ENCODE data around the gene ARNT2. TPM values are rescaled to one million over a fixed set of nuclear protein-coding genes. Genes with fewer than 3 reads are reported as not detected.
A peak's percentile ranks its signal among the peaks of the same experiment; 100 is the strongest.

ARNT2 gene
- polyA plus RNA-seq, 2 donors, result 0.33 to 0.94 TPM

GRCh38 chr15:80550219-80550907 is 146.2 kb downstream of the ARNT2 start:
- H3K9me3 ChIP-seq (ENCODE audit: control insufficient read depth in 2 of 2, insufficient read depth in 1 of 2, low read depth in 1 of 2, low read length in 1 of 2), result no peaks in the 10 kb centered on the region
- H3K36me3 ChIP-seq (ENCODE audit: control insufficient read depth in 2 of 2, insufficient read depth in 2 of 2, low read length in 1 of 2), result no peaks in the 10 kb centered on the region
- H3K4me3 ChIP-seq (ENCODE audit: low read depth in 1 of 2, low read length in 2 of 2), result no peak overlapping the region
- WGBS, 2 donors, result 67 to 68% methylated on average over 5 of the region's 5 CpGs
- no peaks in the 10 kb centered on the region for H3K4me1 ChIP-seq (ENCODE audit: control insufficient read depth in 2 of 2, insufficient read depth in 2 of 2, low read length in 1 of 2)
- H3K27ac ChIP-seq (ENCODE audit: low read depth in 2 of 2, low read length in 1 of 2), result no peak overlapping the region
- no peaks in the 10 kb centered on the region for H3K27me3 ChIP-seq (ENCODE audit: control insufficient read depth in 1 of 2, insufficient read depth in 2 of 2, low read length in 2 of 2)

- H3K27ac ChIP-seq (ENCODE audit: low read depth in 2 of 2, low read length in 1 of 2), result no peak overlapping the region
- 43 to 48% methylated on average over 4 of the region's 4 CpGs for WGBS, 2 donors
- no peaks in the 10 kb centered on the region for H3K27me3 ChIP-seq (ENCODE audit: control insufficient read depth in 1 of 2, insufficient read depth in 2 of 2, low read length in 2 of 2)
- no peaks in the 10 kb centered on the region for H3K9me3 ChIP-seq (ENCODE audit: control insufficient read depth in 2 of 2, insufficient read depth in 1 of 2, low read depth in 1 of 2, low read length in 1 of 2)
- H3K4me1 ChIP-seq (ENCODE audit: control insufficient read depth in 2 of 2, insufficient read depth in 2 of 2, low read length in 1 of 2), result no peaks in the 10 kb centered on the region
- no peak overlapping the region for H3K4me3 ChIP-seq (ENCODE audit: low read depth in 1 of 2, low read length in 2 of 2)
- no peaks in the 10 kb centered on the region for H3K36me3 ChIP-seq (ENCODE audit: control insufficient read depth in 2 of 2, insufficient read depth in 2 of 2, low read length in 1 of 2)
Observed at GRCh38 chr15:80550908-80551260, 146.7 kb downstream of the ARNT2 start.

- H3K4me1 ChIP-seq (ENCODE audit: control insufficient read depth in 2 of 2, insufficient read depth in 2 of 2, low read length in 1 of 2), result no peaks in the 10 kb centered on the region
- H3K27ac ChIP-seq (ENCODE audit: low read depth in 2 of 2, low read length in 1 of 2), result no peak overlapping the region
- 87 to 90% methylated on average over 3 of the region's 3 CpGs for WGBS, 2 donors
- no peaks in the 10 kb centered on the region for H3K27me3 ChIP-seq (ENCODE audit: control insufficient read depth in 1 of 2, insufficient read depth in 2 of 2, low read length in 2 of 2)
- no peak overlapping the region for H3K4me3 ChIP-seq (ENCODE audit: low read depth in 1 of 2, low read length in 2 of 2)
- no peaks in the 10 kb centered on the region for H3K9me3 ChIP-seq (ENCODE audit: control insufficient read depth in 2 of 2, insufficient read depth in 1 of 2, low read depth in 1 of 2, low read length in 1 of 2)
- H3K36me3 ChIP-seq (ENCODE audit: control insufficient read depth in 2 of 2, insufficient read depth in 2 of 2, low read length in 1 of 2), result no peaks in the 10 kb centered on the region
Observed at GRCh38 chr15:80551348-80551747, 147.2 kb downstream of the ARNT2 start.

- Histone ChIP-seq H3K36me3 (ENCODE audit: control insufficient read depth in 2 of 2, insufficient read depth in 2 of 2, low read length in 1 of 2) (no peaks in the 10 kb centered on the region), H3K4me1 (ENCODE audit: control insufficient read depth in 2 of 2, insufficient read depth in 2 of 2, low read length in 1 of 2) (no peaks in the 10 kb centered on the region)
- WGBS, 2 donors, result 75 to 94% methylated on average over 1 of the region's 1 CpG
Observed at GRCh38 chr15:80554560-80554959, 150.4 kb downstream of the ARNT2 start.

GRCh38 chr15:80556694-80557367 is 152.6 kb downstream of the ARNT2 start:
- Histone ChIP-seq H3K9me3 (ENCODE audit: control insufficient read depth in 2 of 2, insufficient read depth in 1 of 2, low read depth in 1 of 2, low read length in 1 of 2) (no peaks in the 10 kb centered on the region), H3K4me1 (ENCODE audit: control insufficient read depth in 2 of 2, insufficient read depth in 2 of 2, low read length in 1 of 2) (no peaks in the 10 kb centered on the region), H3K27me3 (ENCODE audit: control insufficient read depth in 1 of 2, insufficient read depth in 2 of 2, low read length in 2 of 2) (no peaks in the 10 kb centered on the region), H3K36me3 (ENCODE audit: control insufficient read depth in 2 of 2, insufficient read depth in 2 of 2, low read length in 1 of 2) (no peaks in the 10 kb centered on the region), H3K4me3 (ENCODE audit: low read depth in 1 of 2, low read length in 2 of 2) (no peak overlapping the region), H3K27ac (ENCODE audit: low read depth in 2 of 2, low read length in 1 of 2) (no peak overlapping the region)
- 86 to 91% methylated on average over 7 of the region's 7 CpGs for WGBS, 2 donors

More at GRCh38 chr15:80554560-80554959, 150.4 kb downstream of the ARNT2 start:
- H3K9me3 ChIP-seq (ENCODE audit: control insufficient read depth in 2 of 2, insufficient read depth in 1 of 2, low read depth in 1 of 2, low read length in 1 of 2), result no peaks in the 10 kb centered on the region
- H3K27me3 ChIP-seq (ENCODE audit: control insufficient read depth in 1 of 2, insufficient read depth in 2 of 2, low read length in 2 of 2), result no peaks in the 10 kb centered on the region
- H3K4me3 ChIP-seq (ENCODE audit: low read depth in 1 of 2, low read length in 2 of 2), result no peak overlapping the region
- no peak overlapping the region for H3K27ac ChIP-seq (ENCODE audit: low read depth in 2 of 2, low read length in 1 of 2)

GRCh38 chr15:80557441-80558234 is 153.5 kb downstream of the ARNT2 start:
- no peak overlapping the region for H3K4me3 ChIP-seq (ENCODE audit: low read depth in 1 of 2, low read length in 2 of 2)
- no peaks in the 10 kb centered on the region for H3K4me1 ChIP-seq (ENCODE audit: control insufficient read depth in 2 of 2, insufficient read depth in 2 of 2, low read length in 1 of 2)
- H3K27ac ChIP-seq (ENCODE audit: low read depth in 2 of 2, low read length in 1 of 2), result no peak overlapping the region
- no peaks in the 10 kb centered on the region for H3K27me3 ChIP-seq (ENCODE audit: control insufficient read depth in 1 of 2, insufficient read depth in 2 of 2, low read length in 2 of 2)
- no peaks in the 10 kb centered on the region for H3K9me3 ChIP-seq (ENCODE audit: control insufficient read depth in 2 of 2, insufficient read depth in 1 of 2, low read depth in 1 of 2, low read length in 1 of 2)
- 84 to 88% methylated on average over 5 of the region's 5 CpGs for WGBS, 2 donors
- no peaks in the 10 kb centered on the region for H3K36me3 ChIP-seq (ENCODE audit: control insufficient read depth in 2 of 2, insufficient read depth in 2 of 2, low read length in 1 of 2)

- H3K36me3 ChIP-seq (ENCODE audit: control insufficient read depth in 2 of 2, insufficient read depth in 2 of 2, low read length in 1 of 2), result no peaks in the 10 kb centered on the region
- peak overlapping the region in 1 of 2 donors; percentile 81 for H3K27ac ChIP-seq (ENCODE audit: low read depth in 2 of 2, low read length in 1 of 2)
- no peaks in the 10 kb centered on the region for H3K9me3 ChIP-seq (ENCODE audit: control insufficient read depth in 2 of 2, insufficient read depth in 1 of 2, low read depth in 1 of 2, low read length in 1 of 2)
- H3K27me3 ChIP-seq (ENCODE audit: control insufficient read depth in 1 of 2, insufficient read depth in 2 of 2, low read length in 2 of 2), result no peaks in the 10 kb centered on the region
- H3K4me1 ChIP-seq (ENCODE audit: control insufficient read depth in 2 of 2, insufficient read depth in 2 of 2, low read length in 1 of 2), result no peaks in the 10 kb centered on the region
- no peak overlapping the region for H3K4me3 ChIP-seq (ENCODE audit: low read depth in 1 of 2, low read length in 2 of 2)
- 65 to 83% methylated on average over 6 of the region's 6 CpGs for WGBS, 2 donors
Observed at GRCh38 chr15:80558631-80559319, 154.6 kb downstream of the ARNT2 start.

GRCh38 chr15:80559320-80559693 is 155.1 kb downstream of the ARNT2 start:
- Histone ChIP-seq H3K4me3 (ENCODE audit: low read depth in 1 of 2, low read length in 2 of 2) (no peak overlapping the region), H3K9me3 (ENCODE audit: control insufficient read depth in 2 of 2, insufficient read depth in 1 of 2, low read depth in 1 of 2, low read length in 1 of 2) (no peaks in the 10 kb centered on the region), H3K27me3 (ENCODE audit: control insufficient read depth in 1 of 2, insufficient read depth in 2 of 2, low read length in 2 of 2) (no peaks in the 10 kb centered on the region), H3K27ac (ENCODE audit: low read depth in 2 of 2, low read length in 1 of 2) (peak overlapping the region in 1 of 2 donors; percentile 81), H3K36me3 (ENCODE audit: control insufficient read depth in 2 of 2, insufficient read depth in 2 of 2, low read length in 1 of 2) (no peaks in the 10 kb centered on the region), H3K4me1 (ENCODE audit: control insufficient read depth in 2 of 2, insufficient read depth in 2 of 2, low read length in 1 of 2) (no peaks in the 10 kb centered on the region)
- WGBS, 2 donors, result 56 to 81% methylated on average over 8 of the region's 8 CpGs

- no peaks in the 10 kb centered on the region for H3K4me1 ChIP-seq (ENCODE audit: control insufficient read depth in 2 of 2, insufficient read depth in 2 of 2, low read length in 1 of 2)
- WGBS, 2 donors, result 88 to 92% methylated on average over 6 of the region's 6 CpGs
- no peak overlapping the region for H3K4me3 ChIP-seq (ENCODE audit: low read depth in 1 of 2, low read length in 2 of 2)
- H3K27me3 ChIP-seq (ENCODE audit: control insufficient read depth in 1 of 2, insufficient read depth in 2 of 2, low read length in 2 of 2), result no peaks in the 10 kb centered on the region
- no peaks in the 10 kb centered on the region for H3K9me3 ChIP-seq (ENCODE audit: control insufficient read depth in 2 of 2, insufficient read depth in 1 of 2, low read depth in 1 of 2, low read length in 1 of 2)
- H3K36me3 ChIP-seq (ENCODE audit: control insufficient read depth in 2 of 2, insufficient read depth in 2 of 2, low read length in 1 of 2), result no peaks in the 10 kb centered on the region
- peak overlapping the region in 1 of 2 donors; percentile 81 for H3K27ac ChIP-seq (ENCODE audit: low read depth in 2 of 2, low read length in 1 of 2)
Observed at GRCh38 chr15:80559761-80560160, 155.6 kb downstream of the ARNT2 start.
